ENCODE results near the gene FBL.
"Not testable (repeated sequence)": the region's sequence is repeated elsewhere in the genome, so short reads cannot be mapped to it uniquely, and the experiment has no call there.

Gene FBL

GRCh38 chr19:39824143-39825092 is 21.8 kb downstream of the FBL start:
- peak; percentile 98 for DNase-seq (ENCODE audit: low spot score)

GRCh38 chr19:39823686-39824085 is 22.5 kb downstream of the FBL start:
- DNase-seq (ENCODE audit: low spot score) = no peak

- DNase-seq (ENCODE audit: low spot score) = no peak
Observed at GRCh38 chr19:39820696-39821095, 25.5 kb downstream of the FBL start.

GRCh38 chr19:39819786-39820185 is 26.4 kb downstream of the FBL start:
- no peak for DNase-seq (ENCODE audit: low spot score)

GRCh38 chr19:39818626-39819097 is 27.5 kb downstream of the FBL start:
- DNase-seq (ENCODE audit: low spot score) = no peak

GRCh38 chr19:39817888-39818561 is 28.2 kb downstream of the FBL start:
- DNase-seq (ENCODE audit: low spot score) = no peak

- DNase-seq (ENCODE audit: low spot score) = no peak
Observed at GRCh38 chr19:39816287-39817048, 29.7 kb downstream of the FBL start.

GRCh38 chr19:39814595-39814994 is 31.6 kb downstream of the FBL start:
- DNase-seq (ENCODE audit: low spot score) = no peak

- DNase-seq (ENCODE audit: low spot score) = not testable (repeated sequence)
Observed at GRCh38 chr19:39814111-39814510, 32.1 kb downstream of the FBL start.

GRCh38 chr19:39813264-39813993 is 32.8 kb downstream of the FBL start:
- no peak for DNase-seq (ENCODE audit: low spot score)

- DNase-seq (ENCODE audit: low spot score) = no peak
Observed at GRCh38 chr19:39811064-39811463, 35.1 kb downstream of the FBL start.

GRCh38 chr19:39810424-39810823 is 35.8 kb downstream of the FBL start:
- no peak for DNase-seq (ENCODE audit: low spot score)

- no peak for DNase-seq (ENCODE audit: low spot score)
Observed at GRCh38 chr19:39809368-39809767, 36.8 kb downstream of the FBL start.

GRCh38 chr19:39808688-39809087 is 37.5 kb downstream of the FBL start:
- not testable (repeated sequence) for DNase-seq (ENCODE audit: low spot score)

- no peak for DNase-seq (ENCODE audit: low spot score)
Observed at GRCh38 chr19:39807846-39808364, 38.3 kb downstream of the FBL start.

GRCh38 chr19:39805104-39805503 is 41.1 kb downstream of the FBL start:
- DNase-seq (ENCODE audit: low spot score) = no peak

GRCh38 chr19:39802958-39803357 is 43.2 kb downstream of the FBL start:
- no peak for DNase-seq (ENCODE audit: low spot score)

- no peak for DNase-seq (ENCODE audit: low spot score)
Observed at GRCh38 chr19:39797083-39797482, 49.1 kb downstream of the FBL start.

GRCh38 chr19:39796000-39796498 is 50.1 kb downstream of the FBL start:
- no peak for DNase-seq (ENCODE audit: low spot score)

- DNase-seq (ENCODE audit: low spot score) = no peak
Observed at GRCh38 chr19:39795001-39795400, 51.2 kb downstream of the FBL start.

- peak; percentile 70 for DNase-seq (ENCODE audit: low spot score)
Observed at GRCh38 chr19:39792999-39793546, 53.1 kb downstream of the FBL start.
